GM19193 (cell line): Measurements from ENCODE around the gene CADPS.

Experiments
- POLR2A ChIP-seq: IDR thresholded peaks from 4 replicates; pipeline ENCODE4 v1.6.1; 2011; ENCODE audit not compliant: insufficient read depth, insufficient read length; ENCODE audit errors: extremely low read depth

The CADPS gene

DNA sequence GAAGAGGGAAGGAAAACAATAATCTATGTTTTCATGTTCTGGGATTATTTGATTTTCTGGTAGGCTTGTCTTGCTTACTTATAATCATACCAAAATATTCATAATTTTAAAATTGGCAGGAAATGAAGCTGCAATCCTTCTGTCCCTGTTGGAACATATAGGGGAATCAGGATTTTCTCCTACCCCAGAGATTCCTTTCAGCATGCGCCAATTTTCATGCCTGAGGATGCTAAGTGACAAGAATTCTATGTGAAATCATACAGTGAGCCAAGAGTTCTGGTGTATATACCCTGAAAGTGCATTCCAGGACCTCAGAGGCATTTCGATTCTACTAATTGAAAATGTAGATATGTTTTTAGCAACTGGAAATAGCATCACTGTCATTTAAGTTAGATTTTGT, 9.9 kb upstream of the CADPS start:
- TF ChIP-seq POLR2A = no peak

DNA sequence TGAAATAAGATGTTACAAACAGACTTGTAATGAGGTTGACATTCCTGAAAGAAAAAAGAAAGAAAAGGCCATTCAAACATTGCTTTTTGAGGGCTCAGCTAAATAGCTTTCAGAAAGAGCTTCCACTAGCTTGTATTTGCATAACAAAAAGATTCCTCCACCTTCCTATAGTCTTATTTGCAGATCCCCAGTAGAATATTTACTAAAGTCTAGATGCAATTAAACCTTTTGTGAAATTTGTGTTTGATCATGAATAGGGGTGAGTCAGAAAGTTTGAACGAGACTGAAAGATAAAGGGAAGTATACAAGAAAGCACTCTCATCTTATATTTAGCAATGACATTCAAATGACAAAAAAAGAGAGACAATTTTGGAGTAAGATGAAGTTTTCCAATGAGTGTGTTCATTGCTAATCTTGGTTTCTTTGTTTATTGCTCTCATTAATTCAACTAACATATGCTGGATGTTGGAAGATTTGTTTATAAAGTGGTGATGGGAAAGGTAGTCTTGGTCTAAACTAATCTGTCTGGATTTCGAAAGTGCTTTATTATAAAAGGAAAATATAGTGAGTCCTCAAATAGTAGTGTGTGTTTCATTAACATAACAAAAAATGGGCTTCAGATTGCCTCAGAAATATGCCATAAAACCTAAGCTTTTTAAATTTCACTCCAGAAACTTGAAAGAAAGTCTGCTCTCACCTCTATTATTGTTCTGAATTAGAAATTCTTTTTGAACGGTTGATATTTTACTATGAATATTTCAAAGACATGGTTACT, 9.1 kb upstream of the CADPS start:
- no peak for TF ChIP-seq POLR2A

DNA sequence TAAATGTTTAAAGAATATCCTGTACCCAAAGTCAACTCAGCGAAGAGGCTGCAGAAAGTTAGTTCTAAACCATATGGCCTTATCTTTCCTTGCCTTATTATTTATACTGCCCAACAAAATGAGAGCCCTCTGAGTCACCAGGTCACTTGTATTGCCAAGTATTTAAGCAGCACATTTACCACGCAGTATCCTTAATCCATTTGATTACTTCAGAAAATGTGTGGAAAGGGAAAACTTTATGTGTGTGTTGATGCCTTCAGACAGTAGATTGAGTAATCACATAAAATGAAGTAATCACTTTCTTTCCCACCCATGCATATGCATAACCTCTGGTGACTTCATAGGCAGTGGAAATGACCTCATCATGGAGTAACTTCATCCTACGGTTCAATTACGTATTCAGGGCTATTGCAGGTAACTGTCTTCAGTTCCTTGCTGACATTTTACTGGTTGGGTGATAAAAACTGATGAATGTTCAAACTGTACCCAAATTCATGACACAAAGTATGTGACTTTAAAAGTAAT, 7.5 kb upstream of the CADPS start:
- TF ChIP-seq POLR2A = no peak

DNA sequence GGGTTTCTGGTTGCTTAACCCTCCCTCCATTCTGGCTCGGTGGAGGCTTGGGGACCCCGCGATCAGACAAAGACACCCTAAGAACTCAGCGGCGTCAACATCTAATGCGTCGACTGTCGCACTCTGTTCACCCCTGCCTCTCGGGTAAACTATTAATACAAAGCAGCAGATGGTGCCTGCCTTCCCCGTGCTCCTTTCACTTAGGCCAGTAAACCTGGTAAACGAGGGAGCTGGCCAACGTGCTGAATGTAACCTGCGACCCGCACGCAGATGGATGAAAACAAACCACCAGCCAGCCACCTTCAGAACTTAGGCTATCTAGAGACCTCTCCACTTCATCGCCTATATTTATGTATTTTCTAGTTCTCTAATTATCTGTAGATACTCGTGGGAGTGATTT, 848 bp upstream of the CADPS start:
- no peak for TF ChIP-seq POLR2A

DNA sequence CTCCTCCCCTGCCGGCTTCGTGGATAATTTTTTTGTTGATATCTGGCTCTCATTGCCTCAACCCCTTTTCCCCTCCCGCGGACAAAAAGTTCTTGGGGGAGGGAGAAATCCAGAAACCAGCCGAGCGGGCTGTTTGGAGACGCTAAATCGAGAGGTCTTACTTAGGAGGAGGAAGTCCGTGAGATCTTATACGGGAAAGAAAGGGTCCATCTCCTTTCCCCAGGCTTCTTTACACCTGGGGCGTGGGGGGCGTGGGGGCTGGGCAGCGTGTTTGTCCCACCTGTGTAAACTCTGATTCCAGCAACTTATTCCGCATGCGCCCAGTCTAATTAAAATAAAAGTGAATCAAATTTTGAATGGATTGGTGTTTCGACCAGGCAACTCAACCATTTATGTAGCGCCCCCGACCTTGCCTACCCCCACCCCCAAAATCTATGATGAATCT, 364 bp upstream of the CADPS start:
- TF ChIP-seq POLR2A = no peak

DNA sequence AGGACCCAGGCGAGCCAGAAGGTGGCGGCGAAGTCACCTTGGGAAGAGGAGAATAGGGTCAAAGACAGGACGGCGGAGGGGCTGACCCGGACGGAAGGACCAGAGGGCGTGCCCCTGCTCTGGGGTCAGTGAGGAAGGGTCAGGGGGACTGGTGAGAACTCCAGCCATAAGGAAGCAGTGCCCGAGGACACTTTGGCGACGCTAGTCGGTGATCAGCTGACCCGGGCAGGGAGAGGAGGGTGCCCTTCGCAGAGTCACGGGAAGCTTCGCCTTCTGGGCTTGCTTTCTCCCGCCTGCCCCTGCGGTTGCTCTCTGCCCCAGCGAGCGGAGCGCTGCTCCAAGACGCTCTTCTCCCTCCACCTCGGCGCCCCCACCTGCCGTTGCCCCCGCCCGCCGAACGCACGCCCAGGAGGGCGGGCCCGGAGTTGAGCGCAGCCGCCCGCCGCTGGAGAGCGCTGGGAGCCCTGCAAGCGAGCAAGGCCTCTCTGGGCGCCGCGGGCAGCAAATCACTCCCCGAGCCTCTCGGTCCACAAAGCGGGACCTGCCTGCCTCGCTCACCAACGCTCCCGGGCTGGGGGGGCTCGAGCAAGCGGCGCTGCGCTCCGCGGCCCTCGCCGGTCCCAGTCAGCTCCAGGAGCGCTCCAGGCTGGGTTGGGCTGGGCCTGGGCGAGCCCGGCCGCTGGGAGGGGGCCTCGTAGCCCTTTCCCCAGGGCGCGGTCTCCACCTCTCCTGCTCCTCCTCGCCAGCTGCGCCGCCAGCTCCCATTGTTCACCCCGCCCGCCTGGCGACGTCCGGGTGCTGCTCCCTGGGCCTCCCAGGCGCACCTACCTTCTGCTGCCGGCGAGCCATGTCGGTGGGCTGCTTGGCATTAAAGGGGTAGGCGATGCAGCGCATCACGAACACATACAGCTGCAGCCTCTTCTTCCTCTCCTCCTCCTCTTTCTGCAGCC, 1.2 kb downstream of the CADPS start:
- TF ChIP-seq POLR2A = no peak

DNA sequence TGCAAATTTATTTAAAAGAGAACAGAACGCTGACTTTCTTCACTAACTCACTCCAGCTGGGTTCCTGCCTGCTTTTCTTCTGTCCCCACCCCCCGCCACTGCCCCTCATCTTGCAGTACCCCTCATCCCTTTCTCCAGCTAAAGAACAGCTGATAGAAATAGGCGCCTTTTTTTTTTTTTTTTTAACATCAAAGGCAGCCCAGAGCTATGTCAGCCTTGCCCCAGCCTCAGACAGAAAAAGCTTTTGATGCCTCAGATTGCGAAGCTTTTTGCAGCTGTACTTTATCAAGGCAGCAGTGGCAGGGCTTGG, 1.8 kb downstream of the CADPS start:
- no peak for TF ChIP-seq POLR2A

DNA sequence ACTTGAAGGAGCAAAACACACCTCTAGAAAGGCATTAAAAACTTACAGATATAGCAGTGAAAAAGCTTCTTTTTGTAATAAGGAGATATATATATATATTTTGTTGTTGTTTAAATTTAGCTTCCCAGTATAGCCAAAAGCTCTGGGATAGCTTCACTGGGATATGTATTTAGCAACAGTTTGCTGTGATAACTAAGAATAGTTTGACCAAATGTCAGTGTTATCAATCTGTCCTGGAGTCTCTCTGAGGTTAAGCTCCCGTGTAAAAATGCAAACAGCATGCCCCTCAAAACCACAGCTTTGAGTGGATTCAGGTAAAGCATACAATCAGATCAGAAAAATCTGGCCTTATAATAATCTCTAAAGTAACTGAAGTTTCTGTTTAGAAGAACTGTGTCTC, 2.9 kb downstream of the CADPS start:
- TF ChIP-seq POLR2A = no peak

DNA sequence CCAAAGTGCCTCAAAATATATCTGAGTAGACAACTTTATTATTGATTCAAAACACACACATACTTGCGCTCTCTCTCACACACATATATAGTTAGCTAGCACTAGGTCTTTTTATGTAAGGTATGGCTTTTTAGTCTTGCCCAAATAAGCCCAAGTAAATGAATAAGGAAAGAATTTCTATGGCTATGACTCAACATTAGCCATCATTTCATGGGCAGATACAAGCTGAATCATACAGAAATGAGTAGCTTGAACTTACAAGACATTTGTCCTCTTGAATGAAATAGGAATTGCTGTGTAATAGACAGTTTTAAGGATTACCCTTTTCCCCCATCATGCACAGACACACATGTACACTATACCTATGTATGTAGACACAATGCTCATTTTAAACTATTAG, 4.9 kb downstream of the CADPS start:
- no peak for TF ChIP-seq POLR2A

DNA sequence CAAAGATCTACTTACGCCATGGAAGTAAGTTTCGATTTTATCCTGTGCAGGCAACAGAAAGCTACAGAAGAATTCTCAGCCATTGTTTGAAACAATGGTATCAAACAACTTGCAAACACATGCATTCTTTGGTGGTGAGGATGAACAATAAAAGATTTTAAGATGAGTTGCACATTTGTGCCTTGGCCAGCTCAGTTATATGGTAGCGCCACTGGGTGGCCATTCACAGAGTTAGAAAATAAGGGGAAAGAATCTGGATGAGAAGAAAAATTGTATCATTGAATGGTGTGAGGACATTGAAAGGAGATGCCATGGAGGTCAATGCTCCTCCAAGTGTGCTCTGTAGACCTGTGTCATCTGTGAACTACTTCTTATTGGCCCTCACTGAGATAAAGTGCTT, 11.6 kb downstream of the CADPS start:
- no peak for TF ChIP-seq POLR2A

DNA sequence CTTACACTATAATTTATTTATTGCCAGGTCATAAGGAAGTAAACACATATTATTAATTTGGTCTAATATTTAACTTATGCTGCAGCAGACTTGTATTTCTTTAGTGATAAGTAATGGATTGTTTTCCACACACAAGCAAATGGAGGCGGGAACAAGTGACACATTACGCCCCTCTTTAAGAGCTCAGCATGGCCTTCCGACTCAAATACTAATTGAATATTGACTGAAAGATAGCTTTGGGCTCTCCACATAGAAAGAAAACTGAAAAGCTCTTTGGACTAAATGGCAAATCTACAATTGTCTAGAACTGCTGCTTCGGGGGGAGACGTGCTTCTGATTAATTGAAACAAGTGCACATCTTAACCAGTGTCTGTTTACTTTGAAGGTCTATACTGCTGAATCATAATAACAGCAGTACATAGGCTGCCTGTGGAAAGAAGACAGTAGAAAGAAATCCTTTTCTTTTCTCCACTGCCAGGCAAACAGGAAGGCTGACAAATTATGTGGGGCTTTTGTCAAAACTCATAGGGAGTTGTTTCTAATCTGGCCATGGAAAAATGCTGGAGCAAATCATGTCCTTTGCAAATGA, 15.9 kb downstream of the CADPS start:
- TF ChIP-seq POLR2A = no peak

DNA sequence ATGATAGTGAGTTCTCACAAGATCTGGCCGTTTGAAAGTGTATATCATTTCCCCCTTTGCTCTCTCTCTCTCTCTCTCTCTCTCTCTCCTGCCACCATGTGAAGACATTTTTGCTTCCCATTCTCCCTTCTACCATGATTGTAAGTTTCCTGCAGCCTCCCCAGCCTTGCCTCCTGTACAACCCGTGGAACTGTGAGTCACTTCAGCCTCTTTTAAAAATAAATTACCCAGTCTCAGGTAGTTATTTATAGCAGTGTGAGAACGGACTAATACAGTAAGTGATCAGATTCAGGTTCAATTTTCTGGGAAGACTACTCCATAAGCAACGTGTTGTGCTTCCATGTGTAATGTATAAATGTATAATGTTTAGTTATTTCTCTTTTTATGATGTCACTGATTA, 29.2 kb downstream of the CADPS start:
- no peak for TF ChIP-seq POLR2A

DNA sequence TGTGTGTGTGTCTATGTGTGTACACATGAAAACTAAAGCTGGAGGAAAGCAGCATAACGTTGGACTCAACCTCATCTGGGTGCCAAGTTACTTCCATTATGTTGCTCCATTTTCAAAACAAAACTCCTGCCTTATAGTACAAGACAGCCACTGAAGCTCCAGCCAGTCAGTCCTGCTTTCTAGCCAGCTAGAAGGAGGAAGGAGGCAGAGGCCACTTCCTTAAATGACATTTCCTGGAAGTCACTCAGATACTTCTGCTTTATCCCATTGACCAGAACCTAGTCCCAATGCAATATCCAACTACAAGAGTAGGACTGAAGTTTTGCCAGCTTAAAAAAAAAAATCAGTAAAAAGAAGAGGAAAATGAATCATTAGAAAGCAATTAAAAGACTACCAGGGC, 31.7 kb downstream of the CADPS start:
- TF ChIP-seq POLR2A = no peak

DNA sequence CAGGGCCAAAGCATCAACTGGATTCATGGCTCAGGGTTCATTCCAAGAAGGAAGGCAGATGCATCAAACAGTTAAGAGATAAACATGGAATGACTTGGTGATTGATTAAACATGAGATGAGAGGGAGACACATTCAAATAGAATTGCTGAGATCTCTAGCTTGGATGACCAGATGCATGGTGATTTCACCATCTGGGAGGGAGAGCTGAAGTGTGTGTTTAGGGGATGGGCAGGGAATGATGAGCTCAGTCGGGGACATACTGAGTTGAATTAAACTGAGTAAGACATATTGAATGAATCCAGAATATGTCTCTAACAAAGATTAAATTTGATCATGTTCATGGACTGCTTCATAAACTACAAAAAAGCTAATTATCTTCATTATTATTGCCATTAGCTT, 35.5 kb downstream of the CADPS start:
- no peak for TF ChIP-seq POLR2A

DNA sequence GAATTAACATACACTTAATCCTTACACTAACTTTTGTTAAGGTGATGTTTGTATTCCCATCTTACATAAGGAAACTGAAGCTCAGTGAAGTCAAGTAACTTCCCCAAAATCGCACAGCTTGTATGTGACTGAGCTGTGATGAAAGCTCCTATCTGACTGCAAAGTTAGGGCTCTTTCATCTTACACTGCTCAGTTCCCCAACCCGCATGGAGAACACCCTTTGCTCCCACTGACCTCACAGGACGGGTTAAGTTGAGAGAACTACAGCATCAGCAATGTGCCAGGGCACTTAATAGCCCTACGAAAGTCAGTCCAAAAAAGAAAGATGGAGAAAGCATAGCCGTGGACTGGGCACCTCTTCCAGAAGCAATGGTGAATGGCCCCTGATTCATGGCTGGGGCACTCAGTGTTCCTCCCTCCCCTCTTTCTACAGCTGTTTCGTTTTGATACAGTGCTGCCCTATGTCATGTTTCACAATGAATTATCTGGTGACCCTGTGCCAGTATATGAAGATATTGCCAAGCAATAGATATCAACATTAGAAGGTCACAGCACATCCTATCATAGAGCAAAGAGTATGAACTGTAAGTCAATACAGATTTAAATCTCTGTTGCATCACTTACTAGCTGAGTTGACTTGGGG, 38.0 kb downstream of the CADPS start:
- no peak for TF ChIP-seq POLR2A
